Right atrium auricular region (tissue), 2 donors: ENCODE data around the gene PRAC2. TPM values are rescaled to one million over a fixed set of nuclear protein-coding genes. Genes with fewer than 3 reads are reported as not detected.

ENCODE experiments used
- DNase-seq: peaks from one replicate; pipeline ENCODE4 v3.0.0-alpha.2; 2019; ENCODE audit warnings: low spot score
- H3K27ac ChIP-seq, 2 donors: fragments of 200-600 bp; sonication (generic); 1 replicate in 1 of 2; 2 replicates in 1 of 2; pipeline ENCODE4 v1.5.1; 2016 to 2019
- H3K27me3 ChIP-seq, 2 donors: fragments of 200-600 bp; sonication (generic); one replicate each; pipeline versions ENCODE4 v1.5.1 to v1.6.0; 2017 to 2019
- H3K36me3 ChIP-seq: fragments of 200-600 bp; sonication (generic); one replicate; pipeline ENCODE4 v1.5.1; 2016
- H3K4me1 ChIP-seq, 2 donors: fragments of 200-600 bp; sonication (generic); one replicate each; pipeline versions ENCODE4 v1.5.1 to v1.6.0; 2017 to 2019
- H3K4me3 ChIP-seq, 2 donors: fragments of 200-600 bp; sonication (generic); 1 replicate in 1 of 2; 2 replicates in 1 of 2; pipeline ENCODE4 v1.5.1; 2017 to 2019; ENCODE audit warnings: mild to moderate bottlenecking in 1 of 2, moderate library complexity in 1 of 2
- H3K9me3 ChIP-seq, 2 donors: fragments of 200-600 bp; sonication (generic); one replicate each; pipeline ENCODE4 v1.5.1; 2019
- total RNA-seq, 2 donors: library from RNA; depleted of rRNA; stranded (reverse); fragments of >200 nt; gene quantifications; one replicate each; pipeline ENCODE4 v1.1.0, GENCODE V29; 2016
- TF ChIP-seq, protein P1 (sequence below), 2 donors: fragments of 200-600 bp; sonication (generic); IDR thresholded peaks; one replicate each; pipeline ENCODE4 v1.5.1; 2019; ENCODE audit warnings: antibody characterized with exemption in 2 of 2

Gene PRAC2
- total RNA-seq, 2 donors from 2014 or later: not detected

DNA sequence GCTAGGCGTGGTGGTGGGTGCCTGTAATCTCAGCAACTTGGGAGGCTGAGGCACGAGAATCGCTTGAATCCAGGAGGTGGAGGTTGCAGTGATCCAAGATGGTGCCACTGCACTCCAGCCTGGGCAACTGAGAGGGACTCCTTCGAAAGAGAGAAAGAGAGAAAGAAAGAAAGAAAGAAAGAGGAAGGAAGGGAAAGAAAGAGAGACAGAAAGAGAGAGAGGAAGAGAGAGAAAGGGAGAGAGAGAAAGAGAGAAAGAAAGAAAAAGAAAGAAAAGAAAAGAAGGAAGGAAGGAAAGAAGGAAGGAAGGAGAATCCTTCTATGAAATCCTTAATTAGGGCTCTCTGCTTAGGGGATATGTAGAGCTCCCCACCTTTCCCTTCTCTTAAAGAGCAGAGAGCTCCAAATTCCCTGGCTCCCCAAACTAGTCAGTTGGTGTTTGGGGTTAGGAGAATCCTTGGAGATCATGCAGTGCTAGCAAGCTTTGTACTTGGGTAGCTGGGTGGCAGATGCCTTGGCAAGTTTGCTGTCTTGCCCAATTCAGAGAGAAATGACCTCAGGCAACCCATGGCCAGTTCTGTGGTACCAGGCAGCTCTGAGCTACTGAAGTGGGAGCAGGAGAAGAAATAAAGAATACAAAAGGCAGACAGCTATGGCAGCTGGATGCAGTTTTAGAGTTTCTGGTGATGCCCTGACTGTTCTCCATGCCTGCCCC is 14.5 kb downstream of the PRAC2 start:
- TF ChIP-seq, protein P1, sequence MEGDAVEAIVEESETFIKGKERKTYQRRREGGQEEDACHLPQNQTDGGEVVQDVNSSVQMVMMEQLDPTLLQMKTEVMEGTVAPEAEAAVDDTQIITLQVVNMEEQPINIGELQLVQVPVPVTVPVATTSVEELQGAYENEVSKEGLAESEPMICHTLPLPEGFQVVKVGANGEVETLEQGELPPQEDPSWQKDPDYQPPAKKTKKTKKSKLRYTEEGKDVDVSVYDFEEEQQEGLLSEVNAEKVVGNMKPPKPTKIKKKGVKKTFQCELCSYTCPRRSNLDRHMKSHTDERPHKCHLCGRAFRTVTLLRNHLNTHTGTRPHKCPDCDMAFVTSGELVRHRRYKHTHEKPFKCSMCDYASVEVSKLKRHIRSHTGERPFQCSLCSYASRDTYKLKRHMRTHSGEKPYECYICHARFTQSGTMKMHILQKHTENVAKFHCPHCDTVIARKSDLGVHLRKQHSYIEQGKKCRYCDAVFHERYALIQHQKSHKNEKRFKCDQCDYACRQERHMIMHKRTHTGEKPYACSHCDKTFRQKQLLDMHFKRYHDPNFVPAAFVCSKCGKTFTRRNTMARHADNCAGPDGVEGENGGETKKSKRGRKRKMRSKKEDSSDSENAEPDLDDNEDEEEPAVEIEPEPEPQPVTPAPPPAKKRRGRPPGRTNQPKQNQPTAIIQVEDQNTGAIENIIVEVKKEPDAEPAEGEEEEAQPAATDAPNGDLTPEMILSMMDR (IDR thresholded peaks at IDR 0.05): no peak
- Histone ChIP-seq H3K27ac (no peak overlapping the region), H3K9me3 (no peaks in the 10 kb centered on the region), H3K4me3 (no peak overlapping the region), H3K27me3 (peaks cover 42 to 50% of the 10 kb centered on the region in 2 donors), H3K36me3 (no peaks in the 10 kb centered on the region), H3K4me1 (peaks cover 0 to 8% of the 10 kb centered on the region in 2 donors)
- no peak for DNase-seq

- peaks cover 0 to 3% of the 10 kb centered on the region in 2 donors for H3K4me1 ChIP-seq
- H3K9me3 ChIP-seq: no peaks in the 10 kb centered on the region
- H3K27me3 ChIP-seq: peaks cover 35 to 42% of the 10 kb centered on the region in 2 donors
- H3K4me3 ChIP-seq: no peak overlapping the region
- H3K27ac ChIP-seq: no peak overlapping the region
- no peaks in the 10 kb centered on the region for H3K36me3 ChIP-seq
- TF ChIP-seq, protein P1 (IDR thresholded peaks at IDR 0.05): no peak
- DNase-seq: no peak
These were observed 15.4 kb downstream of the PRAC2 start for GRCh38 chr17:48738424-48738802.

- no peaks in the 10 kb centered on the region for H3K4me1 ChIP-seq
- peaks cover 35 to 43% of the 10 kb centered on the region in 2 donors for H3K27me3 ChIP-seq
- H3K36me3 ChIP-seq: no peaks in the 10 kb centered on the region
- TF ChIP-seq, protein P1 (IDR thresholded peaks at IDR 0.05): no peak
- H3K4me3 ChIP-seq: no peak overlapping the region
- no peak for DNase-seq
- H3K27ac ChIP-seq: no peak overlapping the region
- H3K9me3 ChIP-seq: no peaks in the 10 kb centered on the region
These were observed 16.0 kb downstream of the PRAC2 start for GRCh38 chr17:48738803-48739526.

- H3K36me3 ChIP-seq: no peaks in the 10 kb centered on the region
- no peak overlapping the region for H3K4me3 ChIP-seq
- TF ChIP-seq, protein P1 (IDR thresholded peaks at IDR 0.05): no peak
- H3K27me3 ChIP-seq: peaks cover 28 to 49% of the 10 kb centered on the region in 2 donors
- no peak overlapping the region for H3K27ac ChIP-seq
- no peaks in the 10 kb centered on the region for H3K4me1 ChIP-seq
- H3K9me3 ChIP-seq: no peaks in the 10 kb centered on the region
- DNase-seq: no peak
These were observed 17.6 kb downstream of the PRAC2 start for GRCh38 chr17:48740537-48740936.

GRCh38 chr17:48745381-48746275 is 22.6 kb downstream of the PRAC2 start:
- Histone ChIP-seq H3K36me3 (no peaks in the 10 kb centered on the region), H3K27me3 (peaks cover 45 to 62% of the 10 kb centered on the region in 2 donors), H3K27ac (no peak overlapping the region), H3K4me3 (no peak overlapping the region), H3K9me3 (no peaks in the 10 kb centered on the region), H3K4me1 (no peaks in the 10 kb centered on the region)
- no peak for DNase-seq
- TF ChIP-seq, protein P1 (IDR thresholded peaks at IDR 0.05): no peak
